Left kidney (tissue), 2 donors: ENCODE results near the gene TASP1. TPM values are rescaled to one million over a fixed set of nuclear protein-coding genes. Genes with fewer than 3 reads are reported as not detected.
"Not testable (repeated sequence)": the region's sequence is repeated elsewhere in the genome, so short reads cannot be mapped to it uniquely, and the experiment has no call there.

Source experiments
- DNase-seq: peaks from one replicate; pipeline ENCODE4 v3.0.0-alpha.2; 2013
- polyA plus RNA-seq: library from polyadenylated mRNA; unstranded; fragments of 120-200 nt; gene quantifications from one replicate; pipeline ENCODE4 v1.2.1, GENCODE V29; 2013; ENCODE audit not compliant: insufficient read length

Gene TASP1
- polyA plus RNA-seq, 1 donor = 13.9 TPM

DNA sequence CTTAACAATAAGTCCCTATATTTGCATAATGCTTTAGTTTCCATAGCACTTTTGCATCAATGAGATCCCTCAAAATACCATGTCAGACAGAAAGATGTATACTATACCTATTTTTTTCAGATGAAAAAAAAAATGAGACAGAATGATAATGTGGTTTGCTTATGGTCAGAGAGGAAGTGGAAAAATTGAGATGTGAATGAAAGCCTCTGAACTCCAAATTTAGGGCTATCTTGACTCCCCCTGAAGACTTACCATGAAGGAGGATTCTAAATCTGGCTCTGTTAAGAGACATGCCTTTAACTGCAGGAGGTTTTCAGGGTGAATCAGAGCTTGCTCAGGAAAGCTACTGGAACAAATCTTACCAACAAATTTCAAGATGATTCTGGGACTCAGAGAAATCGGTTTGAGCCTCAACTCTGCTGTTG is 241.4 kb downstream of the TASP1 start:
- DNase-seq = no peak

GRCh38 chr20:13396826-13397225 is 241.9 kb downstream of the TASP1 start:
- DNase-seq = no peak

DNA sequence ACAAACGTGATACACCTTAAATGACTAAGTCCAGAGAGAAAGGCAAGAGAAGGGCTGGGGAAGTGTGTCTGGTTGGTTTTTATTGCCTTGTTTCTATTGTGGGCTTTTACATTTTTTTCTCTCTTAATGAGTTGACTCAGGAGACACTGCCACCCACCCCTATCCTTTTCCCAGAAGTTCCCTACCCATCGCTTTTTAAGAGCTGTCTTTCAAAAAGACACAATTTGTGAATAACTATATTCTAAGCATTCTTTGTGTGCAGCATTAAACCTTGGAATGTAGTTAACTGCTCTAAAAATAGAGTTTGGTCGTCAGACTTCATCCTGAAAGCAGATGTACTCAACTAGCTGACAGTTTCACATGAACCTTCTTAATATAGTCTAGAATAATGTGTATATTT is 242.7 kb downstream of the TASP1 start:
- no peak for DNase-seq

- DNase-seq = no peak
Observed at GRCh38 chr20:13395232-13395631, 243.5 kb downstream of the TASP1 start.

DNA sequence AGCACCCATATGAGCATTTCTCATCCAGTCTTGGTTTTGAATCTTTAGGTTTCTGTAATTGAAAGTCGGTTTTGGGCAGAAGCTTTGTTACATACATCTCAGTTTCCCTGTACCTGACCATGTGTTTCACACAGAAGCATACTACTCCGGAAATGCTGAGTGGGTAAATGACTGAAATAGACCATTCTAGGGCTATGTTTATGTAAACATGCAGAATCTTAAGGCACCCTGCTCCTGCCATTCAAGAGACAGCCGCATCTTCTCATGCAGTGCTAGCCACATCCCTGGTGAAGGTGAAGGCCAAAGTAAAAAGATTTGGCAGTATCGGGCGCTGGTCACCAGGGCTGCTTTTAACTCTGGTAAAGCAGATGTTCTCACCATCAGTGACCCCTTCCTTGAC is 246.3 kb downstream of the TASP1 start:
- DNase-seq = no peak

DNA sequence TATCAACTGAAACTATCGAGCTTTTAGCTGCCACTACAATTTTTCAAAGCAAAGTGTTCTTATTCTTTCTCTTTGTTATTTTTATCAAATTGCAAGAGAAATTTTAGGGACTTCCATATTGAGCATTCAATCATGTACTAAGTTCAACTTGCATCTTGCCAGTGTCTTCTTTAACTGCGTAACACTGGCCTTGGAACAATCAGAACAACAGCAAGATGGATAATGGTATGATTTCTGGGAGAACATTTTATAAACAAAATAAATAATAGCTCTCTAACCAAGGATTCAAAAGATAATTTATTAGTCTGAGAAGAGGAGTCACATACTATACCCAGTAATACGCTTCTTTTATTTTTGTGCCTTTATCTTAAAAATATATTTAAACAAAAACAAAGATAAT is 249.6 kb downstream of the TASP1 start:
- no peak for DNase-seq

DNA sequence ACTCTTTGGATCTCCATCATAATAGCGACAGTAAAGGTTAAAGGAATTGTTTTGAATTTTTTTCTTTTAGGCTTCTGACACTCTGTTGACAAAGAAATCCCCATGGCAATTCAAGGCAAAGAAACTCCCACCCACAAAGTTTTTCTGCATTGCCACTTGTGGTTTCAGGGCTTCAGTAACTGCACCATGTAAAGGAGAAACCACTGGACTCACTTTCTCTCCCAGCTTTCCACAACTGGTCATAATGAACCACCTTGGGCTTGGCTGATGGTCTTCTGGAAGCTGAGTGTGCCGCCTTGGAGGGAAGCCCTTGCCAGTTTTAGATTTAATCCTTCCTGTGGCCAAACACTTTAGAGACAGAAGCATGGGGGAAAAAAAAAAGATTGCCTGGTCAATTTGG is 254.6 kb downstream of the TASP1 start:
- no peak for DNase-seq

GRCh38 chr20:13382786-13383185 is 255.9 kb downstream of the TASP1 start:
- DNase-seq = no peak

- DNase-seq = not testable (repeated sequence)
Observed at GRCh38 chr20:13380497-13381229, 258.1 kb downstream of the TASP1 start.

DNA sequence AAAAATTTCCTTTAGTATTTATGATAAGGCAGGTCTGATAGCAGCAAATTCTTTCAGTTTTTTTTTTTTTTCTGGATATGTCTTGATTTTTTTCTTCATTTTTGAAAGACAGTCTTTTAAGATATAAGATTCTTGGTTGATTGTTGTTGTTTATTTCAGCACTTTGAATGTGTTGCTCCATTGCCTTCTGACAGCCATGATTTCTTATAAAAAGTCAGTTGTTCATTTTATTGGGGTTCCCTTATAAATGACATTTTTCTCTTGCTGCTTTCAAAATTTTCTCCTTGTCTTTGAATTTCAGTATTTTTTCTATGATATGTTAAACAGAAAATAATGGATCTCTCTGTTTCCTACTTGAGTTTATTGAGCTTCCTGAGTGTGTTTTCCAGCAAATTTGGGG is 265.3 kb downstream of the TASP1 start:
- no peak for DNase-seq

DNA sequence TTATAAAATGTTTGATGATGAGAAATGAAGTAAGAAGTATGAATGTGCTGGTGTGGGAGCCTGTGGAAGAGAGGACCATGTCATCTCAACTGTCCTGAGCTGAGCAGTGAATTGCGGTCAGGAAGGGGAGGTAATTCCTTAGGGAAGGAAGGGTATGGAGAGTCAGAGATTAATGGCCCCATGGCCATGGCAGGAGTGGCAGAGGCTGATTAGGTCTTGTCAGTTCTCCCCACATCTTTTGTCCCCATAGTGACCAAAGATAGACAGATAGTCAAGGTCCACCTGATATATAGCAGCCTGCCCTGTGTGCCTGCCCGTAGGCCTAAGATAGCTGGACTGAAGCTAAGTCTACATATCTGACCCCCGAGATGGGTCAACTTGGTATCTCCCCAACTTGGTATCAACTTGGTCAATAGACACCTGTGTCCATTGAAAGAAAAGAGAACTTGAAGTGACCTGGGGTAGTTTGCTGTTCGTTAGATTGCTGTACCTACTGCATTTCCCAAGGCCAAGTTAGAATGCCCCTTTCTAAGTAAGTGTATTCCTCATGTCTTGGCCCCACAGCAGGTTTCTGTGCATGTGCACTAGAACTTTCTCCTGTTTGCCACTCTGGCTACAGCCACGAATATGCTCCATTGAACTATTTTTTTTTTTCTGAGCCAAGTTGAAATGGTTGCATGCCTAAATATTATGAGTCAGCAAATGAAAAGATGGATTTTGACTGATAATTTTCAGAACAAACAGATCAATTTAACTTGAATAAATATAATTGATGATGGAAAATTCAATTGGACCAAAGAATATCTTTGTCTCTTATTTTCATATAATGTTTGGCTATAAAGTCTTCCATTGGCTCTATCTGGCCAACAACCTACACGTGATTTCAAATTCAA is 274.2 kb downstream of the TASP1 start:
- no peak for DNase-seq

GRCh38 chr20:13363473-13363872 is 275.3 kb downstream of the TASP1 start:
- DNase-seq = no peak

DNA sequence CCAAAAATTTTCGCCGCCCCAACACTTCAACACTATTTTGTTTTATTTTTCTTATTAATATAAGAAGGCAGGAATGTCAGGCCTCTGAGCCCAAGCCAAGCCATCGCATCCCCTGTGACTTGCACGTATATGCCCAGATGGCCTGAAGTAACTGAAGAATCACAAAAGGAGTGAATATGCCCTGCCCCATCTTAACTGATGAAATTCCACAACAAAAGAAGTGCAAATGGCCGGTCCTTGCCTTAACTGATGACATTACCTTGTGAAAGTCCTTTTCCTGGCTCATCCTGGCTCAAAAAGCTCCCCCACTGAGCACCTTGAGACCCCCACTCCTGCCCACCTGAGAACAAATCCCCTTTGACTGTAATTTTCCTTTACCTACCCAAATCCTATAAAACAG is 276.6 kb downstream of the TASP1 start:
- not testable (repeated sequence) for DNase-seq

- DNase-seq = not testable (repeated sequence)
Observed at GRCh38 chr20:13358936-13359335, 279.8 kb downstream of the TASP1 start.

GRCh38 chr20:13357782-13358181 is 280.9 kb downstream of the TASP1 start:
- DNase-seq = not testable (repeated sequence)

GRCh38 chr20:13356591-13356990 is 282.1 kb downstream of the TASP1 start:
- no peak for DNase-seq

GRCh38 chr20:13355941-13356486 is 282.7 kb downstream of the TASP1 start:
- no peak for DNase-seq

- DNase-seq = no peak
Observed at GRCh38 chr20:13355411-13355810, 283.3 kb downstream of the TASP1 start.

GRCh38 chr20:13353261-13353945 is 285.3 kb downstream of the TASP1 start:
- no peak for DNase-seq

- no peak for DNase-seq
Observed at GRCh38 chr20:13349235-13349604, 289.5 kb downstream of the TASP1 start.

GRCh38 chr20:13348311-13349234 is 290.2 kb downstream of the TASP1 start:
- DNase-seq = no peak
